ENCODE data around the gene SMAGP. TPM values are rescaled to one million over a fixed set of nuclear protein-coding genes. Genes with fewer than 3 reads are reported as not detected.

Gene SMAGP
- polyA plus RNA-seq, 1 donor (not counting 4 experiments of a cell fraction or from before 2014, with no cell fraction given) = 52.1 TPM

DNA sequence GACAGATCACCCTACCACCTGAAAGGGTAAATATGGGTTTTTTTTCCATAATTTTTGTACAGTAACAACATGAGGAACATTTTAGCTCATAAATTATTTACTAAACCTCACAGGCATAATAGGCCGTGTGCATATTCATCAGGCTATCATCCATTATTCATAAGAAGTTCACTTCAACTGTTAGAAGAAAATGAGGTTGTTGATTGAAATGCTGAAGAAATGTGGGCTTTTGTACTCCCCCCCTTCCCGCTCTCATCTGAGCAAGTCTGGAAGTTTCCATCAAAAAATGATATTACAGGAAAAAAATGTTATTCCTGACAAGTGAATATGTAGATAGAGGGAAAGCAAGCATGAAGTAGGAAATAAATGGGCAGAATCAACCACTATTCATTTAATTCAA lies 44.4 kb downstream of the SMAGP start:
- Histone ChIP-seq H3K36me3 (ENCODE audit: control insufficient read depth in 2 of 2, extremely low read depth in 1 of 2, insufficient read depth in 2 of 2, low read length in 2 of 2) (no peaks in the 10 kb centered on the region), H3K4me2 (ENCODE audit: control insufficient read depth, extremely low read depth, insufficient read depth, low read depth, low read length) (no peak overlapping the region), H3K27me3 (ENCODE audit: control insufficient read depth, extremely low read depth, insufficient read depth, low read length) (no peaks in the 10 kb centered on the region), H3K9ac (ENCODE audit: control insufficient read depth, extremely low read depth, insufficient read depth, low read length) (no peak overlapping the region), H3K4me1 (ENCODE audit: control insufficient read depth, extremely low read depth, insufficient read depth, low read length) (no peaks in the 10 kb centered on the region), H3K9me1 (ENCODE audit: control insufficient read depth, extremely low read depth, insufficient read depth, low read length) (no peaks in the 10 kb centered on the region), H3K27ac (ENCODE audit: control insufficient read depth, insufficient read depth, low read length) (no peak overlapping the region), H2AFZ (ENCODE audit: control insufficient read depth, low read length) (no peak overlapping the region), H3K79me2 (ENCODE audit: control insufficient read depth, insufficient read depth, low read length) (no peaks in the 10 kb centered on the region), H4K20me1 (ENCODE audit: control insufficient read depth, extremely low read depth, insufficient read depth, low read length) (no peaks in the 10 kb centered on the region), H3K9me3 (ENCODE audit: control insufficient read depth, low read depth, low read length) (no peaks in the 10 kb centered on the region), H3K4me3 (ENCODE audit: control insufficient read depth in 2 of 3, extremely low read depth in 1 of 3, insufficient read depth in 2 of 3, low read depth in 1 of 3, low read length in 3 of 3) (no peak overlapping the region)
- FAIRE-seq = no peak
- no peak for DNase-seq (ENCODE audit: low read depth, low spot score)
- dilution Hi-C loops (cut with MboI; ENCODE audit: extremely low pct_ligation_motif_present, low sequenced_read_pairs) = no loop called here
- TF ChIP-seq CTCF (optimal IDR thresholded peaks at IDR 0.05 in 1 of 3, IDR thresholded peaks at IDR 0.05 in 1 of 3, conservative IDR thresholded peaks at IDR 0.05 in 1 of 3; ENCODE audit: extremely low read depth in 1 of 3, insufficient read depth in 2 of 3, low read length in 3 of 3) (no peak), EZH2 (IDR thresholded peaks at IDR 0.05; ENCODE audit: low read length) (no peak)

DNA sequence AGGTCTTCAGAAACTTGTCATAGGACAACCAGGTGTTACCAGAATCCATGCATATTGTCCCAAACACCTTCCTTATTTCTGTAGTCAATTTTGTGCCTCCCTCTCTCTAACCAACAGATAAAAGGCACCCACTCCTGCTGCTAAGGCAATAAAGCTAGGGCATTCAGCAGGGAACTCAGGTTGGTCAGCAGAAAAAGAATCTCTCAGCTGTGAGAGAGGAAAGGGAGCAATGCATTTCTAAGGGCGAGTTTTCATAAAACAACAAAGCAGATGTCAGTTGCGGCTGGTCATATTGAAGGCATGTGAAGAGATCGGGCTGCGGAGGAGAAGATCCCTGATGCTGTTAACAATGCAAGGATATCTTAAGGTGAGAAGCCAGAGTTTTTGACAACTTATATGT lies 45.0 kb downstream of the SMAGP start:
- no peak overlapping the region for H2AFZ ChIP-seq (ENCODE audit: control insufficient read depth, low read length)
- H3K4me1 ChIP-seq (ENCODE audit: control insufficient read depth, extremely low read depth, insufficient read depth, low read length) = no peaks in the 10 kb centered on the region
- H3K9me3 ChIP-seq (ENCODE audit: control insufficient read depth, low read depth, low read length) = no peaks in the 10 kb centered on the region
- TF ChIP-seq EZH2 (IDR thresholded peaks at IDR 0.05; ENCODE audit: low read length) (no peak), CTCF (optimal IDR thresholded peaks at IDR 0.05 in 1 of 3, IDR thresholded peaks at IDR 0.05 in 1 of 3, conservative IDR thresholded peaks at IDR 0.05 in 1 of 3; ENCODE audit: extremely low read depth in 1 of 3, insufficient read depth in 2 of 3, low read length in 3 of 3) (no peak)
- no peaks in the 10 kb centered on the region for H3K9me1 ChIP-seq (ENCODE audit: control insufficient read depth, extremely low read depth, insufficient read depth, low read length)
- no peaks in the 10 kb centered on the region for H3K79me2 ChIP-seq (ENCODE audit: control insufficient read depth, insufficient read depth, low read length)
- H3K9ac ChIP-seq (ENCODE audit: control insufficient read depth, extremely low read depth, insufficient read depth, low read length) = no peak overlapping the region
- H3K27me3 ChIP-seq (ENCODE audit: control insufficient read depth, extremely low read depth, insufficient read depth, low read length) = no peaks in the 10 kb centered on the region
- dilution Hi-C loops (cut with MboI; ENCODE audit: extremely low pct_ligation_motif_present, low sequenced_read_pairs) = no loop called here
- no peaks in the 10 kb centered on the region for H3K36me3 ChIP-seq (ENCODE audit: control insufficient read depth in 2 of 2, extremely low read depth in 1 of 2, insufficient read depth in 2 of 2, low read length in 2 of 2)
- no peaks in the 10 kb centered on the region for H4K20me1 ChIP-seq (ENCODE audit: control insufficient read depth, extremely low read depth, insufficient read depth, low read length)
- H3K27ac ChIP-seq (ENCODE audit: control insufficient read depth, insufficient read depth, low read length) = no peak overlapping the region
- no peak overlapping the region for H3K4me2 ChIP-seq (ENCODE audit: control insufficient read depth, extremely low read depth, insufficient read depth, low read depth, low read length)
- no peak overlapping the region for H3K4me3 ChIP-seq (ENCODE audit: control insufficient read depth in 2 of 3, extremely low read depth in 1 of 3, insufficient read depth in 2 of 3, low read depth in 1 of 3, low read length in 3 of 3)
- FAIRE-seq (no peak), DNase-seq (ENCODE audit: low read depth, low spot score) (no peak)
